ENCODE data around the gene WNK1.

- TF ChIP-seq EZH2 (IDR thresholded peaks at IDR 0.05; ENCODE audit: insufficient read depth, poor library complexity, severe bottlenecking) (no peak), EZH2phosphoT487 (IDR thresholded peaks at IDR 0.05; ENCODE audit: insufficient read depth, low read depth) (no peak)
Observed at GRCh38 chr12:727321-727720, 25.1 kb upstream of the WNK1 start.
